OCI-LY7 (cell line): ENCODE data around the gene MS4A4A. TPM values are rescaled to one million over a fixed set of nuclear protein-coding genes. Genes with fewer than 3 reads are reported as not detected.
"Not testable (repeated sequence)": the region's sequence is repeated elsewhere in the genome, so short reads cannot be mapped to it uniquely, and the experiment has no call there.

Experiments used
- BruUV-seq: library from RNA; stranded (reverse); fragments of 400-500 nt; replicated peaks from 2 replicates; lab custom pipeline; 2021; lab: Mats Ljungman, UMichigan
- CTCF ChIA-PET: fragments of 300-600 bp; sonication (Branson Sonifier 250); formaldehyde crosslinking; loops from one replicate; lab custom pipeline; 2022; ENCODE audit warnings: antibody characterized with exemption; ENCODE audit not compliant: unreplicated experiment; lab: Charles Lee
- POLR2A ChIA-PET: fragments of 300-600 bp; sonication (Branson Sonifier 250); formaldehyde crosslinking; loops from one replicate; lab custom pipeline; 2022; ENCODE audit warnings: antibody characterized with exemption; lab: Charles Lee
- DNase-seq: peaks from one replicate; pipeline ENCODE4 v3.0.0-alpha.2; 2015; ENCODE audit warnings: low spot score
- H2AFZ ChIP-seq: fragments of 200-600 bp; sonication (generic), shearing (Covaris generic); 2 replicates; pipeline ENCODE4 v1.6.1; 2014; ENCODE audit warnings: mild to moderate bottlenecking, antibody characterized with exemption, low read length, moderate library complexity
- H3K27ac ChIP-seq: fragments of 200-600 bp; sonication (generic); 2 replicates; pipeline ENCODE4 v1.5.1; 2014; ENCODE audit warnings: mixed run types, low read depth, mild to moderate bottlenecking, moderate library complexity, low read length, inconsistent platforms; ENCODE audit not compliant: poor library complexity, severe bottlenecking
- H3K36me3 ChIP-seq: fragments of 200-600 bp; sonication (generic); 2 replicates; pipeline ENCODE4 v1.6.1; 2014; ENCODE audit warnings: mild to moderate bottlenecking, antibody characterized with exemption, low read length, moderate library complexity, mixed read lengths; ENCODE audit not compliant: insufficient read depth
- H3K4me1 ChIP-seq: fragments of 200-600 bp; sonication (generic); 2 replicates; pipeline ENCODE4 v1.5.1; 2014; ENCODE audit warnings: mild to moderate bottlenecking, low read length; ENCODE audit not compliant: insufficient read depth, poor library complexity, severe bottlenecking
- H3K4me2 ChIP-seq: fragments of 200-600 bp; sonication (generic); 2 replicates; pipeline ENCODE4 v1.6.1; 2014; ENCODE audit warnings: mild to moderate bottlenecking, low read length
- H3K4me3 ChIP-seq: fragments of 200-600 bp; sonication (generic); 2 replicates; pipeline ENCODE4 v1.5.1; 2014; ENCODE audit warnings: mild to moderate bottlenecking, low read depth, low read length; ENCODE audit not compliant: poor library complexity, severe bottlenecking
- H3K79me2 ChIP-seq: fragments of 200-600 bp; sonication (generic); 2 replicates; pipeline ENCODE4 v1.6.1; 2016; ENCODE audit warnings: low read depth, mild to moderate bottlenecking, low read length, moderate library complexity, mixed read lengths; ENCODE audit not compliant: insufficient read depth
- H3K9me2 ChIP-seq: fragments of 200-600 bp; sonication (generic); 2 replicates; pipeline ENCODE4 v1.6.1; 2016; ENCODE audit warnings: mild to moderate bottlenecking, low read length, mixed read lengths; ENCODE audit not compliant: insufficient read depth
- H3K9me3 ChIP-seq: fragments of 200-600 bp; sonication (generic); 2 replicates; pipeline ENCODE4 v1.6.1; 2014; ENCODE audit warnings: mild to moderate bottlenecking, mixed run types, low read length, mixed read lengths
- H4K20me1 ChIP-seq: fragments of 200-600 bp; sonication (generic); 2 replicates; pipeline ENCODE4 v1.6.1; 2014; ENCODE audit warnings: mild to moderate bottlenecking, antibody characterized with exemption, low read length, moderate library complexity, mixed read lengths; ENCODE audit not compliant: insufficient read depth
- CTCF ChIP-seq: fragments of 200-600 bp; sonication (generic); conservative IDR thresholded peaks from 2 replicates; pipeline ENCODE4 v1.5.1; 2014; ENCODE audit warnings: mild to moderate bottlenecking, antibody characterized with exemption, low read length, moderate library complexity, mixed read lengths
- EZH2phosphoT487 ChIP-seq: fragments of 200-600 bp; sonication (generic); IDR thresholded peaks from 2 replicates; pipeline ENCODE4 v1.6.1; 2018; ENCODE audit warnings: low read depth, borderline replicate concordance, mild to moderate bottlenecking, mixed run types, antibody characterized with exemption, low read length, moderate library complexity, mixed read lengths
- intact Hi-C: fragments of 100-400 bp; cut with micrococcal nuclease; formaldehyde crosslinking; loops from one replicate; pipeline ENCODE4 v1.10.0; 2022; ENCODE audit not compliant: unreplicated experiment
- total RNA-seq, 2 experiments: library from RNA; depleted of rRNA in 1 of 2; stranded (reverse); fragments of >200 nt in 1 of 2; shearing (Covaris generic) in 1 of 2; gene quantifications; 2 replicates each; pipeline ENCODE4 v1.2.3, GENCODE V29; 2014 to 2022

Gene MS4A4A
- total RNA-seq, 2 experiments from 2014 or later: not detected

GRCh38 chr11:60288531-60288930, 8.1 kb downstream of the MS4A4A start:
- Histone ChIP-seq H3K9me2 (no peaks in the 10 kb centered on the region), H3K4me2 (no peak overlapping the region), H3K9me3 (no peaks in the 10 kb centered on the region), H3K27ac (no peak overlapping the region), H3K79me2 (no peaks in the 10 kb centered on the region), H4K20me1 (no peaks in the 10 kb centered on the region), H3K4me1 (no peaks in the 10 kb centered on the region), H2AFZ (no peak overlapping the region), H3K36me3 (no peaks in the 10 kb centered on the region), H3K4me3 (no peak overlapping the region)
- DNase-seq: no peak
- intact Hi-C loops: no loop called here
- ChIA-PET POLR2A (interaction anchor here (0.6 kb wide), 1 partner anchor 419 kb away, joined by 6 read pairs; no protein-coding TSS in a partner anchor), CTCF (no interaction called here)
- no TSS peak for BruUV-seq
- TF ChIP-seq CTCF: no peak
- TF ChIP-seq EZH2phosphoT487: no peak

- TF ChIP-seq EZH2phosphoT487: no peak
- TF ChIP-seq CTCF: no peak
- Histone ChIP-seq H3K4me2 (no peak overlapping the region), H3K79me2 (no peaks in the 10 kb centered on the region), H4K20me1 (no peaks in the 10 kb centered on the region), H3K4me3 (no peak overlapping the region), H3K27ac (no peak overlapping the region), H3K9me2 (no peaks in the 10 kb centered on the region), H3K36me3 (no peaks in the 10 kb centered on the region), H3K9me3 (no peaks in the 10 kb centered on the region), H3K4me1 (no peaks in the 10 kb centered on the region), H2AFZ (no peak overlapping the region)
- DNase-seq: no peak
- CTCF ChIA-PET: no interaction called here
- POLR2A ChIA-PET: no interaction called here
- intact Hi-C loops: no loop called here
- no TSS peak for BruUV-seq
These were observed 11.7 kb downstream of the MS4A4A start for GRCh38 chr11:60292145-60292544.

GRCh38 chr11:60301178-60301577, 20.7 kb downstream of the MS4A4A start:
- POLR2A ChIA-PET: no interaction called here

GRCh38 chr11:60301884-60302283, 21.4 kb downstream of the MS4A4A start:
- H3K9me2 ChIP-seq, H3K36me3 ChIP-seq, H4K20me1 ChIP-seq, H3K4me1 ChIP-seq, H3K4me3 ChIP-seq, BruUV-seq, H3K27ac ChIP-seq, CTCF ChIA-PET, DNase-seq, H3K4me2 ChIP-seq, H3K9me3 ChIP-seq, H2AFZ ChIP-seq, H3K79me2 ChIP-seq, intact Hi-C loops: not testable (repeated sequence)
- POLR2A ChIA-PET: interaction anchor here (0.9 kb wide), 1 partner anchor 18 kb away, joined by 3 read pairs; no protein-coding TSS in a partner anchor

More at GRCh38 chr11:60301178-60301577, 20.7 kb downstream of the MS4A4A start:
- Histone ChIP-seq H2AFZ (no peak overlapping the region), H3K9me3 (no peaks in the 10 kb centered on the region), H3K4me3 (no peak overlapping the region), H3K4me2 (no peak overlapping the region), H3K9me2 (no peaks in the 10 kb centered on the region), H3K27ac (no peak overlapping the region), H4K20me1 (no peaks in the 10 kb centered on the region), H3K4me1 (no peaks in the 10 kb centered on the region), H3K36me3 (no peaks in the 10 kb centered on the region), H3K79me2 (no peaks in the 10 kb centered on the region)
- CTCF ChIA-PET: no interaction called here
- no TSS peak for BruUV-seq
- intact Hi-C loops: no loop called here
- no peak for TF ChIP-seq EZH2phosphoT487
- no peak for TF ChIP-seq CTCF
- no peak for DNase-seq
